B cell (primary cell): Measurements from ENCODE around the gene GPX3.

ENCODE experiments used
- CTCF ChIP-seq: fragments of 200-600 bp; IDR thresholded peaks from one replicate; pipeline ENCODE4 v1.8.0; 2022; ENCODE audit warnings: antibody characterized with exemption, mild to moderate bottlenecking
- EZH2 ChIP-seq: IDR thresholded peaks from 2 replicates; pipeline ENCODE4 v1.6.1; 2012; ENCODE audit warnings: borderline replicate concordance, low read depth, mild to moderate bottlenecking, moderate library complexity, low read length; ENCODE audit not compliant: insufficient read depth, poor library complexity, severe bottlenecking

DNA sequence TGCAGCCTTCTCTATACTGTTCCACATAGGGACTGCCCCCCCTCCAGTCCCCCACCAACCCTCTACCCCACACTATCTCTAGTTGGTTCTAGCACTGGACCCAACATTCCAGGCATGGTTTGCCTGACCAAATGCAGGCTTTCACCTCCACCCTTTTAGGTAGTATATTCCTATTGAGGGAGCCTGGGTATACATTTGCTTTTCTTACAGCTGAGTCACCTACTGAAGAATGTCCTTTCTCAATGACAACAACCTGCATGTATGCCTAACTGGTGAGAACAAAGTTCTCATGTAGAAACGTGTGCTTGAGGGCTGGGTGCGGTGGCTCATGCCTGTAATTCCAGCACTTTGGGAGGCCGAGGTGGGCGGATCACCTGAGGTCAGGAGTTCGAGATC, 52.2 kb downstream of the GPX3 start:
- TF ChIP-seq CTCF (no peak), EZH2 (no peak)
